ENCODE measurements around the gene ATXN7L1. TPM values are rescaled to one million over a fixed set of nuclear protein-coding genes. Genes with fewer than 3 reads are reported as not detected.

ATXN7L1 gene
- total and polyA plus RNA-seq, 3 experiments from 2014 or later: 9.0 to 18.0 (median 9.7) TPM

- H3K4me1 ChIP-seq (ENCODE audit: insufficient read depth, low read length): no peaks in the 10 kb centered on the region
- ChIA-PET POLR2A (no interaction called here), CTCF (interaction anchor here (2.4 kb wide), 1 partner anchor 9 kb away, joined by 12 read pairs; no protein-coding TSS in a partner anchor)
- no peak overlapping the region for H3K27ac ChIP-seq (ENCODE audit: low read depth, low read length)
- H3K9me3 Mint-ChIP-seq: no peaks in the 10 kb centered on the region
- peaks cover 0 to 4% of the 10 kb centered on the region in 2 donors for H3K27me3 Mint-ChIP-seq
- peaks cover 3 to 80% (median 15%) of the 10 kb centered on the region in 3 donors for H3K36me3 Mint-ChIP-seq
- H3K27ac Mint-ChIP-seq: peak overlapping the region in 1 of 8 donors; percentile 72
- peaks cover 14% of the 10 kb centered on the region for H3K36me3 ChIP-seq (ENCODE audit: insufficient read depth, low read length)
- no peaks in the 10 kb centered on the region for H3K27me3 ChIP-seq (ENCODE audit: insufficient read depth, low read length, poor library complexity, severe bottlenecking)
- no peaks in the 10 kb centered on the region for H3K9me3 ChIP-seq (ENCODE audit: low read length)
- peaks cover 10 to 23% (median 11%) of the 10 kb centered on the region in 3 donors for H3K4me1 Mint-ChIP-seq
- no peak for DNase-seq
- no peak overlapping the region for H3K4me3 Mint-ChIP-seq
- H3K4me3 ChIP-seq (ENCODE audit: low read length): no peak overlapping the region
Measured at GRCh38 chr7:105647591-105647990, 228.8 kb downstream of the ATXN7L1 start.

DNA sequence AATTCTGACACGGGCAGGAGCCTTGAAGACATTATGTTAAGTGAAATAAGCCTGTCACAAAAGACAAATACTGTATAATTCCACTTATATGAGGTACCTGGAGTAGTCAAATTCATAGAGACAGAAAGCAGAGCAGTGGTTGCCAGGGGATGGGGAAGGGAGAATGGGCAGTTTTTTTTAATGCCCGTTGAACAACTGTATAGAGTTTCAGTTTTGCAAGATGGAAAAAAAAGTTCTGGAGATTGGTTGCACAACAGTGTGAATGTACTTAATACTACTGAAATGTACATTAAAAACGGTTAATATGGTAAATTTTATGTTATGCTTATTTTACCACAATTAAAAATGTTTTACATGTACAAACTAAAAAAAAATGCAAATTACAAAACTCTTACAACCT is 231.5 kb downstream of the ATXN7L1 start:
- Mint-ChIP-seq H3K4me3 (no peak overlapping the region), H3K27me3 (peaks cover 0 to 2% of the 10 kb centered on the region in 2 donors), H3K36me3 (peaks cover 3 to 80% (median 10%) of the 10 kb centered on the region in 3 donors), H3K9me3 (no peaks in the 10 kb centered on the region), H3K27ac (no peak overlapping the region), H3K4me1 (peaks cover 0 to 10% (median 3%) of the 10 kb centered on the region in 3 donors)
- H3K36me3 ChIP-seq (ENCODE audit: insufficient read depth, low read length): peaks cover 8% of the 10 kb centered on the region
- POLR2A ChIA-PET: no interaction called here
- H3K4me3 ChIP-seq (ENCODE audit: low read length): no peak overlapping the region
- H3K27ac ChIP-seq (ENCODE audit: low read depth, low read length): no peak overlapping the region
- no peaks in the 10 kb centered on the region for H3K9me3 ChIP-seq (ENCODE audit: low read length)
- DNase-seq: no peak
- no peaks in the 10 kb centered on the region for H3K4me1 ChIP-seq (ENCODE audit: insufficient read depth, low read length)
- CTCF ChIA-PET: interaction anchor here (2.1 kb wide), 1 partner anchor 12 kb away, joined by 8 read pairs; no protein-coding TSS in a partner anchor
- H3K27me3 ChIP-seq (ENCODE audit: insufficient read depth, low read length, poor library complexity, severe bottlenecking): no peaks in the 10 kb centered on the region

GRCh38 chr7:105643851-105644250 is 232.5 kb downstream of the ATXN7L1 start:
- H3K4me3 ChIP-seq (ENCODE audit: low read length): no peak overlapping the region
- peaks cover 8% of the 10 kb centered on the region for H3K36me3 ChIP-seq (ENCODE audit: insufficient read depth, low read length)
- Mint-ChIP-seq H3K4me1 (peaks cover 0 to 3% (median 0%) of the 10 kb centered on the region in 3 donors), H3K9me3 (no peaks in the 10 kb centered on the region), H3K4me3 (no peak overlapping the region), H3K27ac (no peak overlapping the region), H3K27me3 (no peaks in the 10 kb centered on the region), H3K36me3 (peaks cover 3 to 79% (median 8%) of the 10 kb centered on the region in 3 donors)
- no peak for DNase-seq
- no peak overlapping the region for H3K27ac ChIP-seq (ENCODE audit: low read depth, low read length)
- H3K4me1 ChIP-seq (ENCODE audit: insufficient read depth, low read length): no peaks in the 10 kb centered on the region
- H3K9me3 ChIP-seq (ENCODE audit: low read length): no peaks in the 10 kb centered on the region
- POLR2A ChIA-PET: no interaction called here
- CTCF ChIA-PET: interaction anchor here (2.1 kb wide), 1 partner anchor 13 kb away, joined by 8 read pairs; no protein-coding TSS in a partner anchor
- H3K27me3 ChIP-seq (ENCODE audit: insufficient read depth, low read length, poor library complexity, severe bottlenecking): no peaks in the 10 kb centered on the region

GRCh38 chr7:105643384-105643783 is 233.0 kb downstream of the ATXN7L1 start:
- H3K4me3 ChIP-seq (ENCODE audit: low read length): no peak overlapping the region
- H3K4me1 Mint-ChIP-seq: no peaks in the 10 kb centered on the region
- H3K9me3 ChIP-seq (ENCODE audit: low read length): no peaks in the 10 kb centered on the region
- H3K27me3 Mint-ChIP-seq: no peaks in the 10 kb centered on the region
- no peak for DNase-seq
- peaks cover 8% of the 10 kb centered on the region for H3K36me3 ChIP-seq (ENCODE audit: insufficient read depth, low read length)
- H3K27ac Mint-ChIP-seq: peak overlapping the region in 2 of 8 donors; percentile 29 to 41
- ChIA-PET CTCF (interaction anchor here (2.1 kb wide), 1 partner anchor 14 kb away, joined by 8 read pairs; no protein-coding TSS in a partner anchor), POLR2A (no interaction called here)
- no peak overlapping the region for H3K27ac ChIP-seq (ENCODE audit: low read depth, low read length)
- no peaks in the 10 kb centered on the region for H3K9me3 Mint-ChIP-seq
- H3K27me3 ChIP-seq (ENCODE audit: insufficient read depth, low read length, poor library complexity, severe bottlenecking): no peaks in the 10 kb centered on the region
- no peaks in the 10 kb centered on the region for H3K4me1 ChIP-seq (ENCODE audit: insufficient read depth, low read length)
- H3K4me3 Mint-ChIP-seq: no peak overlapping the region
- H3K36me3 Mint-ChIP-seq: peaks cover 3 to 79% (median 8%) of the 10 kb centered on the region in 3 donors

GRCh38 chr7:105642264-105642663 is 234.1 kb downstream of the ATXN7L1 start:
- Mint-ChIP-seq H3K9me3 (no peaks in the 10 kb centered on the region), H3K27ac (no peak overlapping the region), H3K36me3 (peaks cover 3 to 81% (median 16%) of the 10 kb centered on the region in 3 donors), H3K4me1 (no peaks in the 10 kb centered on the region), H3K27me3 (no peaks in the 10 kb centered on the region), H3K4me3 (no peak overlapping the region)
- H3K9me3 ChIP-seq (ENCODE audit: low read length): no peaks in the 10 kb centered on the region
- ChIA-PET POLR2A (no interaction called here), CTCF (no interaction called here)
- peaks cover 19% of the 10 kb centered on the region for H3K36me3 ChIP-seq (ENCODE audit: insufficient read depth, low read length)
- DNase-seq: no peak
- no peak overlapping the region for H3K4me3 ChIP-seq (ENCODE audit: low read length)
- H3K27me3 ChIP-seq (ENCODE audit: insufficient read depth, low read length, poor library complexity, severe bottlenecking): no peaks in the 10 kb centered on the region
- no peak overlapping the region for H3K27ac ChIP-seq (ENCODE audit: low read depth, low read length)
- H3K4me1 ChIP-seq (ENCODE audit: insufficient read depth, low read length): no peaks in the 10 kb centered on the region

DNA sequence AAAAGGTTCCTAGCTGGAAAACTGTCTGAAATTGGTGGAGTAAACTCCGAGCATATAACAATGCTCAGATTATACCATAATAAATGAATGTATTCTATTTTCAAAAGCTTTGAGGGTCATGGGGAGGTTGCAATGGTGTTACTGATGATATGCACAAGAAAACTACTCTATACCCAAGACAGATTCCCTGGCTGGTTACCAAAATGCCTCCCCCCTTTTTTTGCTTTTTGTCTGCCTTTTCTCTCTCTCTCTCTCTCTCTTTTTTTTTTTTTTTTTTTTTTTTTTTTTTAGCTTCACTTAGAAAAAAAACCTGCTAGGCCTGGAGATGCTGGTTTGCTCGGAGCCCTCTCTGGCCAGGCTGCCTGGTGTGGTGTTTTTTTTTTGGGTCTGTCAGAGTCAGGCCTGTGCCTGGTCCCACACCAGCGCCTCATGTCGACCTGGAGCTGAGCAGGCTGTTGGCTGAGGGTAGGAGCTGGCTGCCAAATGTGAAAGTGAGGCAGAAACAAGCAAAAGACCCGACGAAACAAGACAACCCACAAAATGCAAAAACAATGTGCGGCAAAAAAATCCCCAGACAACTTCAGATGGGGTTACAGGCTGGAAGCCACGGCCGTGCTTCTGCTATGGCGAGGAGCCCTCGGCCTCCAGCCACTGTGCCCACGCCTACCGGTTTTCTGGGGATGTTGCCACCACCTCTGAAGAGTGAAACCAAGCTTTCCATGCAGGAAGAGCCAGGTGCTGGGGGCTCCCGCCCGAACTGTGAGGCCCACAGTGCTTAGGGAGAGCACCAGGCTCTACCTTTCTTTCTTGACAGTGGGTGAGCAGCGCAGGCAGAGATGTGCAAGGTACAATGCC is 235.2 kb downstream of the ATXN7L1 start:
- Histone ChIP-seq H3K27ac (ENCODE audit: low read depth, low read length) (no peak overlapping the region), H3K9me3 (ENCODE audit: low read length) (no peaks in the 10 kb centered on the region), H3K4me3 (ENCODE audit: low read length) (no peak overlapping the region), H3K36me3 (ENCODE audit: insufficient read depth, low read length) (peaks cover 23% of the 10 kb centered on the region), H3K4me1 (ENCODE audit: insufficient read depth, low read length) (no peaks in the 10 kb centered on the region), H3K27me3 (ENCODE audit: insufficient read depth, low read length, poor library complexity, severe bottlenecking) (no peaks in the 10 kb centered on the region)
- ChIA-PET POLR2A (no interaction called here), CTCF (interaction anchor here (0.8 to 1.0 kb wide), 2 partner anchors 15 to 120 kb away, joined by 3 read pairs; no protein-coding TSS in a partner anchor)
- Mint-ChIP-seq H3K36me3 (peaks cover 3 to 86% (median 19%) of the 10 kb centered on the region in 3 donors), H3K9me3 (no peaks in the 10 kb centered on the region), H3K27me3 (no peaks in the 10 kb centered on the region), H3K4me3 (peak overlapping the region in 1 of 7 donors; percentile 48), H3K27ac (peak overlapping the region in 1 of 8 donors; percentile 57), H3K4me1 (no peaks in the 10 kb centered on the region)
- DNase-seq: no peak

DNA sequence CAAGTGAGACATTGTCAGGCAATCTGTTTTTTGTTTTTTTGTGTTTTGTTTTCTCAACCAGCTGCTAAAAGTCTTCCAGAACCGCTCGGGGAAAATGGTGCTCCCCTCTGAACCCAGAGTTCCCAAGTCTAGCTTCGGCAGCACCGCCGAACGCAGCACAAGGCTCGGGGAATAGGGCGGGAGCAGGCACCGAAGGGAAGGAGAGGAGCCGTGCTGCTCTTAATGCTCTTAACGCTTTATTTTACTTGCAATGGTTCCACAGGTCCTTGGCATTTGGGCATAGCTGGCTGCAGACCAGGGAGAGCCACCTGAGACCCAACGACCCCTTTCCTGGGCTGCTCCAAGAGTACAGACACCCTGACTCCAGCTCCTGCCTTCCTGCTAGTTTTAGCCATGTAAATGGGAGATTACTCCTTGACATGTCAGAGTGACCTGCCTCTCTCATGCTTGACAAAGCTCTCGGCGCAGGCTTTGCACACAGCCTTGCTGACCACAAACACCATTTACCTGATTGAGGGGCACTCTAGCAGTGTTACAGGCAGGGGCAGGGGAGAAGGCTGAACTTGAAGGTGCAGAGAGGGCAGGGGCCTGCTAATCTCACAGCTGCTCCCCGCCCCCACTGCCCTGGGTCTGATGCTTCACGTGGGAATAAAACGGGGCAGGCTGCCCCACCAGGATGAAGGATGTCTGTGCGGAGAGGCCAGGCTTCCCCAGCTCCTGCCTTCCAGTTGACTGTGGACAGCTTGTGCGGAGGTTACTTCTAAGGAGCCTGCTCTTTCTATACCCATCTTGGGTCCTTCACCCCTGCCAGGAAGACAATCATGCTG is 236.5 kb downstream of the ATXN7L1 start:
- Mint-ChIP-seq H3K27ac (peak overlapping the region in 1 of 8 donors; percentile 43), H3K4me1 (no peaks in the 10 kb centered on the region), H3K27me3 (no peaks in the 10 kb centered on the region), H3K4me3 (no peak overlapping the region), H3K9me3 (no peaks in the 10 kb centered on the region), H3K36me3 (peaks cover 3 to 96% (median 18%) of the 10 kb centered on the region in 3 donors)
- ChIA-PET CTCF (interaction anchor here (0.8 to 1.0 kb wide), 3 partner anchors 15 to 514 kb away, joined by 3 read pairs; no protein-coding TSS in a partner anchor), POLR2A (no interaction called here)
- no peak overlapping the region for H3K27ac ChIP-seq (ENCODE audit: low read depth, low read length)
- no peaks in the 10 kb centered on the region for H3K4me1 ChIP-seq (ENCODE audit: insufficient read depth, low read length)
- DNase-seq: no peak
- no peaks in the 10 kb centered on the region for H3K27me3 ChIP-seq (ENCODE audit: insufficient read depth, low read length, poor library complexity, severe bottlenecking)
- H3K36me3 ChIP-seq (ENCODE audit: insufficient read depth, low read length): peaks cover 30% of the 10 kb centered on the region
- H3K4me3 ChIP-seq (ENCODE audit: low read length): no peak overlapping the region
- no peaks in the 10 kb centered on the region for H3K9me3 ChIP-seq (ENCODE audit: low read length)
